Activated B cell treated with CpG ODN at 0.5 μM for 24 hours (primary cell): Measurements from ENCODE around the gene SCAPER. TPM values are rescaled to one million over a fixed set of nuclear protein-coding genes. Genes with fewer than 3 reads are reported as not detected.
"Not testable (repeated sequence)": the region's sequence is repeated elsewhere in the genome, so short reads cannot be mapped to it uniquely, and the experiment has no call there.

Experiments
- ATAC-seq: fragments of 200-7000 bp; cut with Tn5 transposase; one replicate; pipeline ENCODE4 v1.10.0; 2021; ENCODE audit warnings: low read depth, mild to moderate bottlenecking, moderate library complexity
- CTCF ChIA-PET: fragments of 350-600 bp; sonication (Branson Sonifier 250); formaldehyde crosslinking; loops from one replicate; lab custom pipeline; 2021; ENCODE audit warnings: antibody characterized with exemption; lab: Charles Lee
- POLR2A ChIA-PET: fragments of 350-600 bp; sonication (Branson Sonifier 250); formaldehyde crosslinking; loops from one replicate; lab custom pipeline; 2021; ENCODE audit warnings: antibody characterized with exemption; lab: Charles Lee
- DNase-seq: peaks from one replicate; pipeline ENCODE4 v3.0.0; 2022
- H3K27ac Mint-ChIP-seq: one replicate; pipeline ENCODE4 v1.8.0; 2020; ENCODE audit warnings: mixed read lengths
- H3K27me3 Mint-ChIP-seq: one replicate; pipeline ENCODE4 v1.8.0; 2021; ENCODE audit warnings: mixed read lengths
- H3K36me3 Mint-ChIP-seq: one replicate; pipeline ENCODE4 v1.8.0; 2021; ENCODE audit warnings: low read depth, mixed read lengths
- H3K4me1 Mint-ChIP-seq: one replicate; pipeline ENCODE4 v1.8.0; 2021; ENCODE audit warnings: mixed read lengths
- H3K4me3 Mint-ChIP-seq: one replicate; pipeline ENCODE4 v1.8.0; 2020; ENCODE audit warnings: mild to moderate bottlenecking, mixed read lengths
- H3K9me3 Mint-ChIP-seq: one replicate; pipeline ENCODE4 v1.8.0; 2020; ENCODE audit warnings: mixed read lengths
- intact Hi-C: fragments of 100-400 bp; cut with micrococcal nuclease; formaldehyde crosslinking; loops from one replicate; pipeline ENCODE4 v1.15.1; 2024
- total RNA-seq: library from RNA; stranded (reverse); gene quantifications from 2 replicates; pipeline ENCODE4 v1.2.3, GENCODE V29; 2022
- TF ChIP-seq, protein P1 (sequence below): fragments of 200-600 bp; IDR thresholded peaks from one replicate; pipeline ENCODE4 v1.8.0; 2022; ENCODE audit warnings: antibody characterized with exemption, mild to moderate bottlenecking

The SCAPER gene
- total RNA-seq, 1 donor from 2014 or later: 38.8 TPM

- H3K9me3 Mint-ChIP-seq: peaks cover 7% of the 10 kb centered on the region
- TF ChIP-seq, protein P1, sequence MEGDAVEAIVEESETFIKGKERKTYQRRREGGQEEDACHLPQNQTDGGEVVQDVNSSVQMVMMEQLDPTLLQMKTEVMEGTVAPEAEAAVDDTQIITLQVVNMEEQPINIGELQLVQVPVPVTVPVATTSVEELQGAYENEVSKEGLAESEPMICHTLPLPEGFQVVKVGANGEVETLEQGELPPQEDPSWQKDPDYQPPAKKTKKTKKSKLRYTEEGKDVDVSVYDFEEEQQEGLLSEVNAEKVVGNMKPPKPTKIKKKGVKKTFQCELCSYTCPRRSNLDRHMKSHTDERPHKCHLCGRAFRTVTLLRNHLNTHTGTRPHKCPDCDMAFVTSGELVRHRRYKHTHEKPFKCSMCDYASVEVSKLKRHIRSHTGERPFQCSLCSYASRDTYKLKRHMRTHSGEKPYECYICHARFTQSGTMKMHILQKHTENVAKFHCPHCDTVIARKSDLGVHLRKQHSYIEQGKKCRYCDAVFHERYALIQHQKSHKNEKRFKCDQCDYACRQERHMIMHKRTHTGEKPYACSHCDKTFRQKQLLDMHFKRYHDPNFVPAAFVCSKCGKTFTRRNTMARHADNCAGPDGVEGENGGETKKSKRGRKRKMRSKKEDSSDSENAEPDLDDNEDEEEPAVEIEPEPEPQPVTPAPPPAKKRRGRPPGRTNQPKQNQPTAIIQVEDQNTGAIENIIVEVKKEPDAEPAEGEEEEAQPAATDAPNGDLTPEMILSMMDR: no peak
- no peak for DNase-seq
- no peak overlapping the region for H3K4me3 Mint-ChIP-seq
- H3K4me1 Mint-ChIP-seq: no peaks in the 10 kb centered on the region
- H3K27ac Mint-ChIP-seq: no peak overlapping the region
- no peak for ATAC-seq
- intact Hi-C loops: no loop called here
- ChIA-PET CTCF (no interaction called here), POLR2A (no interaction called here)
- H3K36me3 Mint-ChIP-seq: peaks cover 44% of the 10 kb centered on the region
- no peaks in the 10 kb centered on the region for H3K27me3 Mint-ChIP-seq
Measured at GRCh38 chr15:76718863-76719262, 186.3 kb downstream of the SCAPER start.

GRCh38 chr15:76714950-76715349 lies 190.2 kb downstream of the SCAPER start:
- peaks cover 8% of the 10 kb centered on the region for H3K9me3 Mint-ChIP-seq
- CTCF ChIA-PET: no interaction called here
- intact Hi-C loops: no loop called here
- H3K36me3 Mint-ChIP-seq: peaks cover 51% of the 10 kb centered on the region
- H3K4me3 Mint-ChIP-seq: no peak overlapping the region
- no peak for ATAC-seq
- TF ChIP-seq, protein P1: no peak
- peaks cover 19% of the 10 kb centered on the region for H3K4me1 Mint-ChIP-seq
- POLR2A ChIA-PET: no interaction called here
- no peak for DNase-seq
- H3K27me3 Mint-ChIP-seq: no peaks in the 10 kb centered on the region
- H3K27ac Mint-ChIP-seq: no peak overlapping the region

DNA sequence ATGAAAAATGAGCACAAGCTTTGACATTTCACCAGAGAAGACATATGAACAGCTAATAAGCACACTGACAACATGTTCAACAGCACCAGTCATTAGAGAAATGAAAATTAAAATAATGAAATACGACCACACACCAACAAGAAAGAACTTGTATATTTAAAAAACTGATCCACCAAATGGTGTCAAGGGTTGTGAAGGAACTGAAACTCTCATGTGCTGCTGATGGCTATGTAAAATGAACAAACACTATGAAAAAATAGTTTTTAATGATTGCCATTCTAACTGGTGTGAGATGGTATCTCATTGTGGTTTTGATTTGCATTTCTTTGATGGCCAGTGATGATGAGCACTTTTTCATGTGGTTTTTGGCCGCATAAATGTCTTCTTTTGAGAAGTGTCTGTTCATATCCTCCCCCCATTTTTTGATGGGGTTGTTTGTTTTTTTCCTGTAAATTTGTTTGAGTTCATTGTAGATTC lies 193.8 kb downstream of the SCAPER start:
- intact Hi-C loops: no loop called here
- TF ChIP-seq, protein P1: no peak
- Mint-ChIP-seq H3K27me3 (no peaks in the 10 kb centered on the region), H3K27ac (no peak overlapping the region), H3K4me3 (no peak overlapping the region), H3K4me1 (peaks cover 29% of the 10 kb centered on the region), H3K36me3 (peaks cover 43% of the 10 kb centered on the region), H3K9me3 (peaks cover 3% of the 10 kb centered on the region)
- POLR2A ChIA-PET: no interaction called here
- CTCF ChIA-PET: no interaction called here
- no peak for DNase-seq
- peak; percentile 45 for ATAC-seq

GRCh38 chr15:76704032-76704431 lies 201.1 kb downstream of the SCAPER start:
- POLR2A ChIA-PET, CTCF ChIA-PET, H3K27me3 Mint-ChIP-seq, H3K9me3 Mint-ChIP-seq, H3K27ac Mint-ChIP-seq, H3K4me3 Mint-ChIP-seq, H3K4me1 Mint-ChIP-seq, ATAC-seq, DNase-seq, intact Hi-C loops: not testable (repeated sequence)
- H3K36me3 Mint-ChIP-seq: peaks cover 52% of the 10 kb centered on the region

- no peak for DNase-seq
- CTCF ChIA-PET: no interaction called here
- POLR2A ChIA-PET: no interaction called here
- Mint-ChIP-seq H3K27ac (peak overlapping the region; percentile 25), H3K36me3 (peaks cover 29% of the 10 kb centered on the region), H3K27me3 (no peaks in the 10 kb centered on the region), H3K4me1 (no peaks in the 10 kb centered on the region), H3K4me3 (no peak overlapping the region), H3K9me3 (no peaks in the 10 kb centered on the region)
- TF ChIP-seq, protein P1: no peak
- ATAC-seq: no peak
- intact Hi-C loops: no loop called here
Measured at GRCh38 chr15:76696840-76697239, 208.3 kb downstream of the SCAPER start.

GRCh38 chr15:76692546-76692945 lies 212.6 kb downstream of the SCAPER start:
- POLR2A ChIA-PET, H3K27ac Mint-ChIP-seq, CTCF ChIA-PET, ATAC-seq, H3K4me3 Mint-ChIP-seq, H3K9me3 Mint-ChIP-seq, DNase-seq, intact Hi-C loops, H3K4me1 Mint-ChIP-seq, H3K27me3 Mint-ChIP-seq: not testable (repeated sequence)
- H3K36me3 Mint-ChIP-seq: peaks cover 11% of the 10 kb centered on the region

GRCh38 chr15:76687592-76687991 lies 217.5 kb downstream of the SCAPER start:
- DNase-seq, H3K9me3 Mint-ChIP-seq, ATAC-seq, H3K27me3 Mint-ChIP-seq, intact Hi-C loops, H3K4me1 Mint-ChIP-seq, CTCF ChIA-PET, H3K4me3 Mint-ChIP-seq, POLR2A ChIA-PET, H3K27ac Mint-ChIP-seq: not testable (repeated sequence)
- peaks cover 13% of the 10 kb centered on the region for H3K36me3 Mint-ChIP-seq
